Mucosa of descending colon (tissue), 3 donors: Measurements from ENCODE around the gene RIT2. TPM values are rescaled to one million over a fixed set of nuclear protein-coding genes. Genes with fewer than 3 reads are reported as not detected.

ENCODE experiments used
- ATAC-seq: fragments of 200-7000 bp; cut with Tn5 transposase; one replicate; pipeline ENCODE4 v1.9.1; 2020; ENCODE audit warnings: mild to moderate bottlenecking, moderate library complexity
- DNase-seq, 3 donors: peaks; one replicate each; pipeline ENCODE4 v3.0.0-alpha.2; 2020
- H3K36me3 ChIP-seq: fragments of 200-600 bp; one replicate; pipeline ENCODE4 v1.8.0; 2021; ENCODE audit warnings: low read depth, mild to moderate bottlenecking
- H3K4me1 ChIP-seq: fragments of 200-600 bp; one replicate; pipeline ENCODE4 v1.8.0; 2021; ENCODE audit warnings: low read depth, mild to moderate bottlenecking
- H3K4me3 ChIP-seq: fragments of 200-600 bp; one replicate; pipeline ENCODE4 v1.8.0; 2021; ENCODE audit warnings: mild to moderate bottlenecking
- H3K9me3 ChIP-seq: fragments of 200-600 bp; one replicate; pipeline ENCODE4 v1.8.0; 2021; ENCODE audit warnings: mild to moderate bottlenecking
- CTCF ChIP-seq: fragments of 200-600 bp; IDR thresholded peaks from one replicate; pipeline ENCODE4 v1.8.0; 2022; ENCODE audit warnings: antibody characterized with exemption, mild to moderate bottlenecking
- intact Hi-C, 2 donors: fragments of 100-400 bp; cut with DNase I in 1 of 2; cut with micrococcal nuclease in 1 of 2; formaldehyde crosslinking; loops; one replicate each; pipeline versions ENCODE4 v1.11.0 to v1.11.1; 2022; cut with DNase I, micrococcal nuclease
- total RNA-seq, 3 donors: library from RNA; stranded (reverse); fragmentation: NEBNext Ultra II Directional in 2 of 3; extraction: Animal tissue kit (Norgen Biotek cat#: 25700) in 2 of 3; gene quantifications; one replicate each; pipeline versions ENCODE4 v1.2.1 to v1.2.4, GENCODE V29; 2021 to 2023
- donor health status: DM: no; HTN: no; CAD: no; lungs with moderate emphysema.
- donor health status: DM: no; HTN: no; CAD: no.
- donor health status: DM: no; HTN: yes; CAD: no.

RIT2 gene
- total RNA-seq, 3 donors from 2014 or later, result 0.44 TPM; not detected in 2

GRCh38 chr18:43049021-43049420 is 66.5 kb downstream of the RIT2 start:
- Histone ChIP-seq H3K4me1 (no peaks in the 10 kb centered on the region), H3K4me3 (no peak overlapping the region), H3K9me3 (no peaks in the 10 kb centered on the region), H3K36me3 (no peaks in the 10 kb centered on the region)
- peak; percentile 24 for ATAC-seq
- TF ChIP-seq CTCF, result no peak
- intact Hi-C loops, result no loop called here
- DNase-seq, result peak in 1 of 3 donors; percentile 6

GRCh38 chr18:43046322-43046721 is 69.2 kb downstream of the RIT2 start:
- no peaks in the 10 kb centered on the region for H3K36me3 ChIP-seq
- no peak for TF ChIP-seq CTCF
- no peak overlapping the region for H3K4me3 ChIP-seq
- no peak for ATAC-seq
- no peaks in the 10 kb centered on the region for H3K9me3 ChIP-seq
- no peak for DNase-seq
- H3K4me1 ChIP-seq, result no peaks in the 10 kb centered on the region
- intact Hi-C loops, result no loop called here

- intact Hi-C loops, result no loop called here
- Histone ChIP-seq H3K4me3 (no peak overlapping the region), H3K36me3 (no peaks in the 10 kb centered on the region), H3K9me3 (no peaks in the 10 kb centered on the region), H3K4me1 (no peaks in the 10 kb centered on the region)
- TF ChIP-seq CTCF, result no peak
- no peak for ATAC-seq
- no peak for DNase-seq
Observed at GRCh38 chr18:43043626-43044025, 71.9 kb downstream of the RIT2 start.

GRCh38 chr18:43040281-43040680 is 75.2 kb downstream of the RIT2 start:
- Histone ChIP-seq H3K4me1 (no peaks in the 10 kb centered on the region), H3K9me3 (no peaks in the 10 kb centered on the region), H3K36me3 (no peaks in the 10 kb centered on the region), H3K4me3 (no peak overlapping the region)
- intact Hi-C loops, result no loop called here
- no peak for DNase-seq
- ATAC-seq, result no peak
- no peak for TF ChIP-seq CTCF

- intact Hi-C loops, result no loop called here
- DNase-seq (no peak), ATAC-seq (no peak)
- Histone ChIP-seq H3K4me3 (no peak overlapping the region), H3K4me1 (no peaks in the 10 kb centered on the region), H3K36me3 (no peaks in the 10 kb centered on the region), H3K9me3 (no peaks in the 10 kb centered on the region)
- TF ChIP-seq CTCF, result no peak
Observed at GRCh38 chr18:43034683-43035500, 80.6 kb downstream of the RIT2 start.
